ENCODE results near the gene MDGA2. TPM values are rescaled to one million over a fixed set of nuclear protein-coding genes. Genes with fewer than 3 reads are reported as not detected.

The MDGA2 gene
- total and polyA plus RNA-seq, 9 of the 15 experiments (the other 6 are each of a cell fraction or from before 2014, with no cell fraction given) = 0.01 to 0.18 (median 0.03) TPM; not detected in 5

- H3K9ac ChIP-seq (ENCODE audit: insufficient read depth in 1 of 2, low read depth in 2 of 2, low read length in 2 of 2) = no peak overlapping the region
- no peaks in the 10 kb centered on the region for H3K27me3 ChIP-seq (ENCODE audit: control insufficient read depth in 2 of 2, insufficient read depth in 2 of 2, low read length in 2 of 2)
- intact Hi-C loops (cut with micrococcal nuclease) (no loop called here), in situ Hi-C loops (cut with MboI) (no loop called here)
- no peaks in the 10 kb centered on the region for H3K9me1 ChIP-seq (ENCODE audit: control insufficient read depth, insufficient read depth, low read length)
- no peaks in the 10 kb centered on the region for H3K4me1 ChIP-seq (replicated peaks in 1 of 2; ENCODE audit: control insufficient read depth in 2 of 2, insufficient read depth in 2 of 2, low read length in 2 of 2)
- H3K4me2 ChIP-seq (ENCODE audit: insufficient read depth, low read length) = no peak overlapping the region
- WGBS (ENCODE audit: insufficient coverage, low coverage, missing lambda C conversion rate) = 0% methylated on average over 2 of the region's 2 CpGs
- TF ChIP-seq ZNF316 (IDR thresholded peaks at IDR 0.05) = peak; percentile 26; the same call in 1 of the 2 replicates
- no peak for TF ChIP-seq MCM5 (IDR thresholded peaks at IDR 0.05; ENCODE audit: low read depth)
- no peaks in the 10 kb centered on the region for H3K9me3 ChIP-seq (replicated peaks; ENCODE audit: control insufficient read depth, insufficient read depth, low read depth, low read length)
- no peaks in the 10 kb centered on the region for H3K36me3 ChIP-seq (ENCODE audit: control insufficient read depth, insufficient read depth, low read length)
- no peak overlapping the region for H3K4me3 ChIP-seq
- FAIRE-seq (no peak), ATAC-seq (no peak), DNase-seq (ENCODE audit: extremely low read depth in 1 of 4, low spot score in 3 of 4) (no peak)
- H2AFZ ChIP-seq (ENCODE audit: low read depth, low read length) = no peak overlapping the region
- H4K20me1 ChIP-seq (replicated peaks; ENCODE audit: control insufficient read depth, insufficient read depth, low read length) = no peaks in the 10 kb centered on the region
- BruUV-seq (replicated peaks) = no TSS peak
- no peak overlapping the region for H3K27ac ChIP-seq (ENCODE audit: extremely low read depth, low read depth, low read length)
- CTCF ChIA-PET (ENCODE audit: low intra/inter-chr PET ratio) = no interaction called here
- POLR2A ChIA-PET = no interaction called here
- H3K79me2 ChIP-seq (ENCODE audit: control insufficient read depth, insufficient read depth, low read length) = no peaks in the 10 kb centered on the region
Observed at GRCh38 chr14:47008732-47009131, 666.7 kb downstream of the MDGA2 start.

- H3K4me1 ChIP-seq (replicated peaks in 1 of 2; ENCODE audit: control insufficient read depth in 2 of 2, insufficient read depth in 2 of 2, low read length in 2 of 2) = no peaks in the 10 kb centered on the region
- no peaks in the 10 kb centered on the region for H3K79me2 ChIP-seq (ENCODE audit: control insufficient read depth, insufficient read depth, low read length)
- DNase-seq (ENCODE audit: extremely low read depth in 1 of 4, low spot score in 3 of 4) (no peak), ATAC-seq (no peak), FAIRE-seq (no peak)
- no peak overlapping the region for H3K27ac ChIP-seq (ENCODE audit: extremely low read depth, low read depth, low read length)
- H3K4me2 ChIP-seq (ENCODE audit: insufficient read depth, low read length) = no peak overlapping the region
- ChIA-PET POLR2A (no interaction called here), CTCF (ENCODE audit: low intra/inter-chr PET ratio) (no interaction called here)
- in situ Hi-C loops (cut with MboI) = no loop called here
- H3K27me3 ChIP-seq (ENCODE audit: control insufficient read depth in 2 of 2, insufficient read depth in 2 of 2, low read length in 2 of 2) = no peaks in the 10 kb centered on the region
- no peaks in the 10 kb centered on the region for H3K9me3 ChIP-seq (replicated peaks; ENCODE audit: control insufficient read depth, insufficient read depth, low read depth, low read length)
- no peak overlapping the region for H2AFZ ChIP-seq (ENCODE audit: low read depth, low read length)
- H3K36me3 ChIP-seq (ENCODE audit: control insufficient read depth, insufficient read depth, low read length) = no peaks in the 10 kb centered on the region
- intact Hi-C loops (cut with micrococcal nuclease) = no loop called here
- H3K4me3 ChIP-seq = no peak overlapping the region
- no peaks in the 10 kb centered on the region for H3K9me1 ChIP-seq (ENCODE audit: control insufficient read depth, insufficient read depth, low read length)
- no CpG with 5 or more reads among the region's 1 CpG for WGBS (ENCODE audit: insufficient coverage, low coverage, missing lambda C conversion rate)
- no TSS peak for BruUV-seq (replicated peaks)
- no peaks in the 10 kb centered on the region for H4K20me1 ChIP-seq (replicated peaks; ENCODE audit: control insufficient read depth, insufficient read depth, low read length)
- H3K9ac ChIP-seq (ENCODE audit: insufficient read depth in 1 of 2, low read depth in 2 of 2, low read length in 2 of 2) = no peak overlapping the region
- TF ChIP-seq SNAPC5 (CRISPR knock-in tag; IDR thresholded peaks at IDR 0.05) = no peak
- no peak for TF ChIP-seq ZBTB40 (IDR thresholded peaks at IDR 0.05)
- no peak for TF ChIP-seq ZBTB40 (CRISPR knock-in tag; IDR thresholded peaks at IDR 0.05)
- no peak for TF ChIP-seq MCM3 (IDR thresholded peaks at IDR 0.05)
- no peak for TF ChIP-seq PPARD (CRISPR knock-in tag; IDR thresholded peaks at IDR 0.05)
- no peak for TF ChIP-seq ESRRB (CRISPR knock-in tag; IDR thresholded peaks at IDR 0.05; ENCODE audit: borderline replicate concordance)
- TF ChIP-seq CHCHD3 (CRISPR knock-in tag; IDR thresholded peaks at IDR 0.05) = no peak
- TF ChIP-seq SUPT5H (IDR thresholded peaks at IDR 0.05) = no peak
Observed at GRCh38 chr14:46999661-47000060, 675.7 kb downstream of the MDGA2 start.

All from K562 (cell line).